ENCODE data around the gene LETMD1. TPM values are rescaled to one million over a fixed set of nuclear protein-coding genes. Genes with fewer than 3 reads are reported as not detected.

Gene LETMD1
- total and polyA plus RNA-seq, 2 of the 4 experiments (the other 2 are of a cell fraction) = 27.6 to 40.1 TPM

DNA sequence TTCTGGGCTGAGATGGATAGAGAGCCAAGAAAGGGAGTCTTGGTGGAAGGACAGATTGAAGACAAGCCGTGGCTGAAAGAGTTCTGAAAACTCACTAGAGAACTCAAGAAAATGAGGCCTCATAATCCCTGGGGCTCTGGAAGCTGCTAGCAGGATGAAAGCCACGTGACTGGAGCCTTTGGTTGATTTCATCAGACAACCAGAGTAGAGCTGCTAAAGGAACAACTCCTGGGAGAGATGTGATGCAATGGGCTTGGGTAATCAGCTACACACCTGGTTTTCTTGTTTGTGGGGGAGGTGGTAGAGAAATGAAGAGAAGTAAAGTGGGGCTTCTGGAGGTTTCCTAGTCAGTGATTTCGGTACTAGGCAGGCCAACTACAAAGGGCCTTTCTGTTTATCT is 21.9 kb downstream of the LETMD1 start:
- intact Hi-C loops (cut with micrococcal nuclease) (no loop called here), in situ Hi-C loops (cut with MboI; ENCODE audit: low sequenced_read_pairs) (no loop called here), dilution Hi-C loops (cut with HindIII; ENCODE audit: low sequenced_read_pairs, unreplicated experiment) (no loop called here)
- H2BK20ac ChIP-seq (ENCODE audit: low read depth, low read length) = no peak overlapping the region
- ChIA-PET POLR2A (ENCODE audit: unreplicated experiment) (no interaction called here), CTCF (no interaction called here)
- H4K20me1 ChIP-seq (ENCODE audit: insufficient read depth, low read length) = peaks cover 13% of the 10 kb centered on the region; the same call in 1 of the 2 replicates
- H4K8ac ChIP-seq (ENCODE audit: low read depth in 2 of 2, low read length in 2 of 2) = no peak overlapping the region
- no peak overlapping the region for H2BK120ac ChIP-seq (ENCODE audit: low read depth, low read length)
- no peak overlapping the region for H3K4ac ChIP-seq (ENCODE audit: low read depth, low read length)
- no peak for ATAC-seq (ENCODE audit: low read depth)
- H2BK5ac ChIP-seq (ENCODE audit: low read depth, low read length, poor library complexity, severe bottlenecking) = peak overlapping the region; percentile 30
- peaks cover 5% of the 10 kb centered on the region; the same call in 1 of the 2 replicates for H3K4me1 ChIP-seq (ENCODE audit: control insufficient read depth, insufficient read depth, low read length)
- no peaks in the 10 kb centered on the region for H3K9me3 ChIP-seq (ENCODE audit: control insufficient read depth, insufficient read depth, low read length)
- no peak overlapping the region for H2AK5ac ChIP-seq (ENCODE audit: low read depth, low read length)
- H3K9me1 ChIP-seq (ENCODE audit: insufficient read depth, low read length) = peaks cover 9% of the 10 kb centered on the region; the same call in 1 of the 2 replicates
- peaks cover 6 to 44% of the 10 kb centered on the region in 2 experiments; a peak in 2 of 4 replicates for H3K79me1 ChIP-seq (ENCODE audit: low read depth in 1 of 2, low read length in 2 of 2)
- H3K56ac ChIP-seq (ENCODE audit: extremely low read depth, insufficient read depth, low read length) = no peak overlapping the region
- 100% methylated on average over 1 of the region's 3 CpGs; no CpG with 5 or more reads in 1 of the 2 experiments for WGBS, 2 experiments (ENCODE audit: extremely low coverage in 2 of 2, insufficient read length in 1 of 2)
- peak; percentile 49 for DNase-seq
- H3K4me3 ChIP-seq (ENCODE audit: insufficient read depth, low read depth, low read length) = no peak overlapping the region
- no peak overlapping the region for H3K4me2 ChIP-seq (ENCODE audit: low read depth, low read length)
- TF ChIP-seq ELK1 (IDR thresholded peaks at IDR 0.05; ENCODE audit: borderline replicate concordance, low read depth, low read length) = no peak
- no peak overlapping the region for H3K18ac ChIP-seq (ENCODE audit: low read depth, low read length)
- H4K91ac ChIP-seq (ENCODE audit: insufficient read depth, low read depth, low read length) = no peak overlapping the region
- H2AFZ ChIP-seq (replicated peaks; ENCODE audit: low read length, poor library complexity) = no peak overlapping the region
- no peak overlapping the region for H2BK15ac ChIP-seq (ENCODE audit: low read depth, low read length)
- no peak overlapping the region for H4K5ac ChIP-seq (ENCODE audit: low read depth, low read length)
- no peaks in the 10 kb centered on the region for H3K27me3 ChIP-seq (ENCODE audit: control insufficient read depth, insufficient read depth, low read length)
- peak overlapping the region; percentile 6; the same call in 1 of the 2 replicates for H3K27ac ChIP-seq (ENCODE audit: insufficient read depth, low read length)
- H2AK9ac ChIP-seq (replicated peaks; ENCODE audit: low read depth, low read length, poor library complexity) = no peak overlapping the region
- no peak overlapping the region for H3K9ac ChIP-seq (ENCODE audit: low read depth, low read length)
- no peak overlapping the region for H3K14ac ChIP-seq (replicated peaks; ENCODE audit: low read depth, low read length)
- H3K23ac ChIP-seq (ENCODE audit: low read depth, low read length) = no peak overlapping the region
- H3K36me3 ChIP-seq (ENCODE audit: control insufficient read depth, insufficient read depth, low read length) = peaks cover 55% of the 10 kb centered on the region
- no TSS peak for BruUV-seq (replicated peaks)

All from IMR-90 (cell line).